Skeletal muscle satellite cell (primary cell): ENCODE results near the gene ARID3B.

Source experiments
- H3K27me3 ChIP-seq: 2 replicates; pipeline ENCODE4 v1.7.0; 2013; ENCODE audit warnings: low read length; ENCODE audit not compliant: control insufficient read depth, insufficient read depth
- H3K36me3 ChIP-seq: 2 replicates; pipeline ENCODE4 v1.7.0; 2013; ENCODE audit warnings: mild to moderate bottlenecking, control low read depth, low read length; ENCODE audit not compliant: insufficient read depth
- H3K4me1 ChIP-seq: 2 replicates; pipeline ENCODE4 v1.7.0; 2013; ENCODE audit warnings: low read length; ENCODE audit not compliant: control insufficient read depth, insufficient read depth
- H3K4me2 ChIP-seq: 2 replicates; pipeline ENCODE4 v1.7.0; 2013; ENCODE audit warnings: mild to moderate bottlenecking, low read length
- H3K4me3 ChIP-seq: 2 replicates; pipeline ENCODE4 v1.7.0; 2013; ENCODE audit warnings: low read length
- H3K9ac ChIP-seq: 2 replicates; pipeline ENCODE4 v1.7.0; 2013; ENCODE audit warnings: mild to moderate bottlenecking, low read depth, low read length, moderate library complexity
- H3K9me3 ChIP-seq: replicated peaks from 2 replicates; pipeline ENCODE4 v1.7.0; 2013; ENCODE audit warnings: mild to moderate bottlenecking, control low read depth, low read length

ARID3B gene

GRCh38 chr15:74549816-74550215 is 8.8 kb downstream of the ARID3B start:
- no peak overlapping the region for H3K9ac ChIP-seq
- no peak overlapping the region for H3K4me3 ChIP-seq
- no peak overlapping the region for H3K4me2 ChIP-seq
- H3K27me3 ChIP-seq, result no peaks in the 10 kb centered on the region
- no peaks in the 10 kb centered on the region for H3K9me3 ChIP-seq
- H3K36me3 ChIP-seq, result no peaks in the 10 kb centered on the region
- peaks cover 13% of the 10 kb centered on the region for H3K4me1 ChIP-seq

- Histone ChIP-seq H3K36me3 (no peaks in the 10 kb centered on the region), H3K9me3 (no peaks in the 10 kb centered on the region), H3K27me3 (no peaks in the 10 kb centered on the region), H3K4me2 (no peak overlapping the region), H3K4me1 (peaks cover under 1% of the 10 kb centered on the region), H3K9ac (no peak overlapping the region), H3K4me3 (no peak overlapping the region)
These were observed 10.7 kb downstream of the ARID3B start for GRCh38 chr15:74551714-74552113.

- H3K4me3 ChIP-seq, result no peak overlapping the region
- H3K9me3 ChIP-seq, result no peaks in the 10 kb centered on the region
- no peaks in the 10 kb centered on the region for H3K27me3 ChIP-seq
- H3K4me2 ChIP-seq, result no peak overlapping the region
- H3K36me3 ChIP-seq, result no peaks in the 10 kb centered on the region
- H3K9ac ChIP-seq, result no peak overlapping the region
- no peaks in the 10 kb centered on the region for H3K4me1 ChIP-seq
These were observed 11.9 kb downstream of the ARID3B start for GRCh38 chr15:74552773-74553441.

GRCh38 chr15:74555192-74555591 is 14.2 kb downstream of the ARID3B start:
- Histone ChIP-seq H3K4me1 (no peaks in the 10 kb centered on the region), H3K4me3 (no peak overlapping the region), H3K4me2 (no peak overlapping the region), H3K36me3 (no peaks in the 10 kb centered on the region), H3K9ac (no peak overlapping the region), H3K27me3 (no peaks in the 10 kb centered on the region), H3K9me3 (no peaks in the 10 kb centered on the region)

GRCh38 chr15:74558706-74559105 is 17.7 kb downstream of the ARID3B start:
- Histone ChIP-seq H3K36me3 (no peaks in the 10 kb centered on the region), H3K4me2 (no peak overlapping the region), H3K9me3 (no peaks in the 10 kb centered on the region), H3K4me3 (no peak overlapping the region), H3K27me3 (no peaks in the 10 kb centered on the region), H3K4me1 (no peaks in the 10 kb centered on the region), H3K9ac (no peak overlapping the region)

GRCh38 chr15:74563442-74563841 is 22.4 kb downstream of the ARID3B start:
- Histone ChIP-seq H3K36me3 (no peaks in the 10 kb centered on the region), H3K9ac (no peak overlapping the region), H3K4me3 (no peak overlapping the region), H3K27me3 (no peaks in the 10 kb centered on the region), H3K4me2 (no peak overlapping the region), H3K9me3 (no peaks in the 10 kb centered on the region), H3K4me1 (no peaks in the 10 kb centered on the region)

GRCh38 chr15:74564182-74564581 is 23.2 kb downstream of the ARID3B start:
- H3K36me3 ChIP-seq, result no peaks in the 10 kb centered on the region
- no peaks in the 10 kb centered on the region for H3K4me1 ChIP-seq
- H3K4me2 ChIP-seq, result no peak overlapping the region
- no peaks in the 10 kb centered on the region for H3K9me3 ChIP-seq
- no peaks in the 10 kb centered on the region for H3K27me3 ChIP-seq
- no peak overlapping the region for H3K4me3 ChIP-seq
- H3K9ac ChIP-seq, result no peak overlapping the region

GRCh38 chr15:74565381-74566085 is 24.5 kb downstream of the ARID3B start:
- Histone ChIP-seq H3K4me1 (peaks cover 5% of the 10 kb centered on the region), H3K9ac (no peak overlapping the region), H3K4me3 (no peak overlapping the region), H3K9me3 (no peaks in the 10 kb centered on the region), H3K27me3 (no peaks in the 10 kb centered on the region), H3K4me2 (no peak overlapping the region), H3K36me3 (no peaks in the 10 kb centered on the region)

- Histone ChIP-seq H3K9ac (no peak overlapping the region), H3K27me3 (no peaks in the 10 kb centered on the region), H3K4me2 (no peak overlapping the region), H3K4me3 (no peak overlapping the region), H3K36me3 (peaks cover 4% of the 10 kb centered on the region), H3K9me3 (no peaks in the 10 kb centered on the region), H3K4me1 (peaks cover 5% of the 10 kb centered on the region)
These were observed 27.6 kb downstream of the ARID3B start for GRCh38 chr15:74568594-74568993.

- Histone ChIP-seq H3K4me2 (no peak overlapping the region), H3K9ac (no peak overlapping the region), H3K27me3 (no peaks in the 10 kb centered on the region), H3K9me3 (no peaks in the 10 kb centered on the region), H3K36me3 (peaks cover 9% of the 10 kb centered on the region), H3K4me1 (peaks cover 11% of the 10 kb centered on the region), H3K4me3 (no peak overlapping the region)
These were observed 28.7 kb downstream of the ARID3B start for GRCh38 chr15:74569731-74570070.

- Histone ChIP-seq H3K4me1 (peaks cover 11% of the 10 kb centered on the region), H3K36me3 (peaks cover 9% of the 10 kb centered on the region), H3K4me2 (no peak overlapping the region), H3K9me3 (no peaks in the 10 kb centered on the region), H3K9ac (no peak overlapping the region), H3K27me3 (no peaks in the 10 kb centered on the region), H3K4me3 (no peak overlapping the region)
These were observed 30.2 kb downstream of the ARID3B start for GRCh38 chr15:74571191-74571590.

- H3K4me2 ChIP-seq, result no peak overlapping the region
- no peaks in the 10 kb centered on the region for H3K27me3 ChIP-seq
- no peak overlapping the region for H3K9ac ChIP-seq
- H3K36me3 ChIP-seq, result peaks cover 9% of the 10 kb centered on the region
- H3K4me3 ChIP-seq, result no peak overlapping the region
- H3K9me3 ChIP-seq, result no peaks in the 10 kb centered on the region
- peaks cover 11% of the 10 kb centered on the region for H3K4me1 ChIP-seq
These were observed 33.0 kb downstream of the ARID3B start for GRCh38 chr15:74573987-74574386.
